Nephron (organoid): Measurements from ENCODE around the gene SLC17A8.

Source experiments
- H3K27ac Mint-ChIP-seq, 3 experiments: 2 replicates each; pipeline ENCODE4 v1.8.0; 2020; ENCODE audit warnings: mixed read lengths in 3 of 3, mild to moderate bottlenecking in 2 of 3, moderate library complexity in 1 of 3
- H3K27me3 Mint-ChIP-seq: 2 replicates; pipeline ENCODE4 v1.8.0; 2021; ENCODE audit warnings: low read depth, mild to moderate bottlenecking, moderate library complexity, mixed read lengths
- H3K36me3 Mint-ChIP-seq: 2 replicates; pipeline ENCODE4 v1.8.0; 2020; ENCODE audit warnings: low read depth, mixed read lengths
- H3K4me1 Mint-ChIP-seq: 2 replicates; pipeline ENCODE4 v1.8.0; 2020; ENCODE audit warnings: mixed read lengths
- H3K4me3 Mint-ChIP-seq, 3 experiments: 2 replicates each; pipeline ENCODE4 v1.8.0; 2020; ENCODE audit warnings: mild to moderate bottlenecking in 3 of 3, mixed read lengths in 3 of 3, moderate library complexity in 2 of 3
- H3K9me3 Mint-ChIP-seq: 2 replicates; pipeline ENCODE4 v1.8.0; 2020; ENCODE audit warnings: mixed read lengths
- CTCF ChIP-seq, 3 experiments: fragments of 200-600 bp; sonication (generic); IDR thresholded peaks; one replicate each; pipeline ENCODE4 v1.5.0; 2021; ENCODE audit warnings: antibody characterized with exemption in 3 of 3; ENCODE audit not compliant: unreplicated experiment in 3 of 3

The SLC17A8 gene

GRCh38 chr12:100360450-100360849, 3.6 kb downstream of the SLC17A8 start:
- Mint-ChIP-seq H3K36me3 (no peaks in the 10 kb centered on the region), H3K27ac (peak overlapping the region in 1 of 3 experiments; percentile 40), H3K4me3 (no peak overlapping the region), H3K9me3 (no peaks in the 10 kb centered on the region), H3K27me3 (peaks cover 23% of the 10 kb centered on the region), H3K4me1 (peaks cover 42% of the 10 kb centered on the region)
- TF ChIP-seq CTCF (IDR thresholded peaks at IDR 0.05; ENCODE audit: unreplicated experiment in 3 of 3), result no peak

GRCh38 chr12:100364324-100364723, 7.5 kb downstream of the SLC17A8 start:
- H3K27me3 Mint-ChIP-seq, result peaks cover 13% of the 10 kb centered on the region
- TF ChIP-seq CTCF (IDR thresholded peaks at IDR 0.05; ENCODE audit: unreplicated experiment in 3 of 3), result no peak
- H3K4me1 Mint-ChIP-seq, result peaks cover 19% of the 10 kb centered on the region
- H3K27ac Mint-ChIP-seq, result no peak overlapping the region
- no peaks in the 10 kb centered on the region for H3K9me3 Mint-ChIP-seq
- H3K4me3 Mint-ChIP-seq, result no peak overlapping the region
- H3K36me3 Mint-ChIP-seq, result no peaks in the 10 kb centered on the region

GRCh38 chr12:100365411-100365810, 8.5 kb downstream of the SLC17A8 start:
- H3K4me1 Mint-ChIP-seq, result peaks cover 11% of the 10 kb centered on the region
- no peak overlapping the region for H3K4me3 Mint-ChIP-seq
- no peak for TF ChIP-seq CTCF (IDR thresholded peaks at IDR 0.05; ENCODE audit: unreplicated experiment in 3 of 3)
- no peaks in the 10 kb centered on the region for H3K9me3 Mint-ChIP-seq
- H3K36me3 Mint-ChIP-seq, result no peaks in the 10 kb centered on the region
- no peak overlapping the region for H3K27ac Mint-ChIP-seq
- peaks cover 13% of the 10 kb centered on the region for H3K27me3 Mint-ChIP-seq

GRCh38 chr12:100368066-100368465, 11.2 kb downstream of the SLC17A8 start:
- Mint-ChIP-seq H3K4me3 (no peak overlapping the region), H3K4me1 (peaks cover 4% of the 10 kb centered on the region), H3K27ac (no peak overlapping the region), H3K27me3 (no peaks in the 10 kb centered on the region), H3K9me3 (no peaks in the 10 kb centered on the region), H3K36me3 (no peaks in the 10 kb centered on the region)
- no peak for TF ChIP-seq CTCF (IDR thresholded peaks at IDR 0.05; ENCODE audit: unreplicated experiment in 3 of 3)

- peaks cover 14% of the 10 kb centered on the region for H3K4me1 Mint-ChIP-seq
- TF ChIP-seq CTCF (IDR thresholded peaks at IDR 0.05; ENCODE audit: unreplicated experiment in 3 of 3), result no peak
- no peaks in the 10 kb centered on the region for H3K9me3 Mint-ChIP-seq
- H3K36me3 Mint-ChIP-seq, result no peaks in the 10 kb centered on the region
- H3K27ac Mint-ChIP-seq, result no peak overlapping the region
- no peaks in the 10 kb centered on the region for H3K27me3 Mint-ChIP-seq
- no peak overlapping the region for H3K4me3 Mint-ChIP-seq
Observed at GRCh38 chr12:100371146-100371545, 14.3 kb downstream of the SLC17A8 start.

- no peaks in the 10 kb centered on the region for H3K36me3 Mint-ChIP-seq
- H3K27ac Mint-ChIP-seq, result no peak overlapping the region
- TF ChIP-seq CTCF (IDR thresholded peaks at IDR 0.05; ENCODE audit: unreplicated experiment in 3 of 3), result no peak
- H3K4me1 Mint-ChIP-seq, result peaks cover 14% of the 10 kb centered on the region
- H3K9me3 Mint-ChIP-seq, result no peaks in the 10 kb centered on the region
- H3K27me3 Mint-ChIP-seq, result no peaks in the 10 kb centered on the region
- H3K4me3 Mint-ChIP-seq, result no peak overlapping the region
Observed at GRCh38 chr12:100372853-100373640, 16.2 kb downstream of the SLC17A8 start.
